B cell (primary cell): ENCODE results near the gene HS3ST1. TPM values are rescaled to one million over a fixed set of nuclear protein-coding genes. Genes with fewer than 3 reads are reported as not detected.

Experiments
- ATAC-seq: fragments of 200-7000 bp; cut with Tn5 transposase; one replicate; pipeline ENCODE4 v1.10.0; 2021; ENCODE audit warnings: low read depth, mild to moderate bottlenecking, moderate number of reproducible peaks, moderate library complexity
- CTCF ChIA-PET: fragments of 350-600 bp; sonication (Branson Sonifier 250); formaldehyde crosslinking; loops from one replicate; lab custom pipeline; 2021; ENCODE audit warnings: antibody characterized with exemption, inconsistent platforms; lab: Charles Lee
- POLR2A ChIA-PET: fragments of 350-600 bp; sonication (Branson Sonifier 250); formaldehyde crosslinking; loops from one replicate; lab custom pipeline; 2021; ENCODE audit warnings: antibody characterized with exemption; lab: Charles Lee
- DNase-seq: peaks from one replicate; pipeline ENCODE4 v3.0.0; 2013
- H2AFZ ChIP-seq: 2 replicates; pipeline ENCODE4 v1.6.1; 2012; ENCODE audit warnings: mild to moderate bottlenecking, low read depth, low read length; ENCODE audit not compliant: insufficient read depth, poor library complexity, severe bottlenecking
- H3K27ac ChIP-seq, 2 donors: 1 replicate in 1 of 2; 2 replicates in 1 of 2; pipeline ENCODE4 v1.5.1; 2012 to 2013; ENCODE audit warnings: low read length in 2 of 2, mild to moderate bottlenecking in 2 of 2, moderate library complexity in 1 of 2
- H3K27me3 ChIP-seq, 4 experiments: fragments of 200-600 bp in 1 of 4; sonication (generic) in 1 of 4; replicated peaks in 1 of 4; 1 replicate in 2 of 4; 2 replicates in 2 of 4; pipeline versions ENCODE4 v1.6.1 to v1.7.0; 2013 to 2016; ENCODE audit warnings: low read length in 3 of 4, mild to moderate bottlenecking in 2 of 4, mixed read lengths in 1 of 4, moderate library complexity in 1 of 4; ENCODE audit not compliant: insufficient read depth in 4 of 4, control insufficient read depth in 3 of 4; ENCODE audit errors: control extremely low read depth in 1 of 4
- H3K36me3 ChIP-seq, 2 experiments: replicated peaks in 1 of 2; 1 replicate in 1 of 2; 2 replicates in 1 of 2; pipeline versions ENCODE4 v1.6.1 to v1.7.1; 2013; ENCODE audit warnings: low read length in 1 of 2; ENCODE audit not compliant: insufficient read depth in 2 of 2, control insufficient read depth in 1 of 2; ENCODE audit errors: control extremely low read depth in 1 of 2, extremely low read depth in 1 of 2
- H3K4me1 ChIP-seq, 2 donors: fragments of 200-600 bp in 1 of 2; sonication (generic) in 1 of 2; 1 replicate in 1 of 2; 2 replicates in 1 of 2; pipeline versions ENCODE4 v1.5.1 to v1.6.1; 2013 to 2017; ENCODE audit warnings: low read length in 2 of 2; ENCODE audit not compliant: control insufficient read depth in 2 of 2, insufficient read depth in 2 of 2
- H3K4me2 ChIP-seq: replicated peaks from 2 replicates; pipeline ENCODE3; 2012; ENCODE audit warnings: mild to moderate bottlenecking, low read depth, low read length; ENCODE audit not compliant: poor library complexity, severe bottlenecking
- H3K4me3 ChIP-seq, 5 experiments: fragments of 200-600 bp in 1 of 5; sonication (generic) in 1 of 5; 1 replicate in 3 of 5; 2 replicates in 2 of 5; pipeline versions ENCODE4 v1.5.1 to v1.7.0; 2011 to 2016; ENCODE audit warnings: low read length in 4 of 5, mild to moderate bottlenecking in 4 of 5, low read depth in 2 of 5, control low read depth in 1 of 5, moderate library complexity in 1 of 5; ENCODE audit not compliant: insufficient read depth in 1 of 5; ENCODE audit errors: control extremely low read depth in 1 of 5, extremely low read depth in 1 of 5
- H3K79me2 ChIP-seq: fragments of 200-600 bp; sonication (generic); one replicate; pipeline ENCODE4 v1.6.0; 2016; ENCODE audit warnings: low read length; ENCODE audit not compliant: control insufficient read depth, insufficient read depth
- H3K9ac ChIP-seq: fragments of 200-600 bp; sonication (generic); 2 replicates; pipeline ENCODE4 v1.6.1; 2017; ENCODE audit warnings: mild to moderate bottlenecking, low read length, moderate library complexity
- H3K9me3 ChIP-seq, 3 donors: one replicate each; pipeline versions ENCODE4 v1.6.1 to v1.7.1; 2013; ENCODE audit warnings: low read length in 2 of 3; ENCODE audit not compliant: control insufficient read depth in 2 of 3, insufficient read depth in 1 of 3; ENCODE audit errors: control extremely low read depth in 1 of 3
- H4K20me1 ChIP-seq: 2 replicates; pipeline ENCODE4 v1.6.0; 2012; ENCODE audit warnings: mild to moderate bottlenecking, low read length; ENCODE audit not compliant: insufficient read depth, control insufficient read depth, poor library complexity, severe bottlenecking
- H3K27ac Mint-ChIP-seq: one replicate; pipeline ENCODE4 v1.8.0; 2021; ENCODE audit warnings: mixed read lengths
- H3K27me3 Mint-ChIP-seq: one replicate; pipeline ENCODE4 v1.8.0; 2021; ENCODE audit warnings: mixed read lengths
- H3K4me1 Mint-ChIP-seq: one replicate; pipeline ENCODE4 v1.8.0; 2021; ENCODE audit warnings: mixed read lengths
- H3K4me3 Mint-ChIP-seq: one replicate; pipeline ENCODE4 v1.8.0; 2021; ENCODE audit warnings: mixed read lengths
- H3K9me3 Mint-ChIP-seq: one replicate; pipeline ENCODE4 v1.8.0; 2022; ENCODE audit warnings: mixed read lengths; ENCODE audit not compliant: insufficient read depth
- CTCF ChIP-seq: fragments of 200-600 bp; IDR thresholded peaks from one replicate; pipeline ENCODE4 v1.8.0; 2022; ENCODE audit warnings: antibody characterized with exemption, mild to moderate bottlenecking
- EZH2 ChIP-seq: IDR thresholded peaks from 2 replicates; pipeline ENCODE4 v1.6.1; 2012; ENCODE audit warnings: borderline replicate concordance, low read depth, mild to moderate bottlenecking, moderate library complexity, low read length; ENCODE audit not compliant: insufficient read depth, poor library complexity, severe bottlenecking
- WGBS: methylation state at CpG from one replicate; pipeline ENCODE4 v1.1.5; 2013; ENCODE audit warnings: missing lambda C conversion rate; ENCODE audit not compliant: insufficient coverage; 5-methylcytosine and 5-hydroxymethylcytosine counted together
- intact Hi-C: fragments of 100-400 bp; cut with micrococcal nuclease; formaldehyde crosslinking; loops from one replicate; pipeline ENCODE4 v1.10.0; 2022
- polyA plus RNA-seq: library from polyadenylated mRNA; depleted of rRNA; stranded (reverse); fragments of >200 nt; gene quantifications from 2 replicates; pipeline ENCODE4 v1.2.3, GENCODE V29; 2012
- total RNA-seq, 2 donors: library from RNA; stranded (reverse); fragments of 120-200 nt in 1 of 2; gene quantifications; 1 replicate in 1 of 2; 2 replicates in 1 of 2; pipeline versions ENCODE4 v1.2.3 to v1.2.4, GENCODE V29; 2013 to 2022

The HS3ST1 gene
- total and polyA plus RNA-seq, 2 donors (not counting 1 experiment from before 2014, with no cell fraction given): 4.3 to 17.7 TPM

DNA sequence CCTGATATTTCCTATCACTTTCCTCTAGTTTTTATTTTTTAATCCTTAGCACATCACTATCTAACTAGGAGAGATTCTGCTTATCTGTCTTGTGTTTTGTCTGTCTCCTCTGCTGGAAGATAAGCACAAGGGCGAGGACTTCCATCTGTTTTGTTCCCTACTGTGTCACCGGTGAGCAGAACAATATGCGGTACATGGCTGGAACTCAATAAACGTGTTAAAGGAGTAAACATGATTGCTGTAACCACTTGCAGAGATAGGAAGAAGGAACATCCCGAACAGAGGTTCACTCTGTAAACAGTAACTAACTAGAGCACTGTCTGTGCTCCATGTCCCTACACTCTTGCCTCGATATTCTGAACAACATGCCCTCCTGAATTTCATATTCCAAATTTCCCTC lies 5.2 kb downstream of the HS3ST1 start:
- no peak overlapping the region for H2AFZ ChIP-seq
- Mint-ChIP-seq H3K9me3 (no peaks in the 10 kb centered on the region), H3K4me1 (peaks cover 76% of the 10 kb centered on the region), H3K4me3 (no peak overlapping the region), H3K27me3 (no peaks in the 10 kb centered on the region), H3K27ac (no peak overlapping the region)
- ChIA-PET CTCF (interaction anchor here (0.8 to 2.4 kb wide), 24 partner anchors 11 to 872 kb away, joined by 3 to 33 read pairs (median 4); no protein-coding TSS in a partner anchor), POLR2A (interaction anchor here (0.7 kb wide), 1 partner anchor 737 kb away, joined by 5 read pairs; no protein-coding TSS in a partner anchor)
- peaks cover 43% of the 10 kb centered on the region for H4K20me1 ChIP-seq
- peaks cover 3 to 8% of the 10 kb centered on the region in 2 experiments for H3K36me3 ChIP-seq
- 91% methylated on average over 6 of the region's 6 CpGs for WGBS
- H3K4me1 ChIP-seq: peaks cover 42 to 44% of the 10 kb centered on the region in 2 donors
- no peak for ATAC-seq
- intact Hi-C loops: loop anchor here (10.0 kb wide), 2 partner anchors 679 to 959 kb away; no protein-coding TSS in a partner anchor
- peak overlapping the region; percentile 7 for H3K4me2 ChIP-seq
- TF ChIP-seq EZH2: no peak
- TF ChIP-seq CTCF: no peak
- H3K79me2 ChIP-seq: peaks cover 89% of the 10 kb centered on the region
- H3K9me3 ChIP-seq: no peaks in the 10 kb centered on the region
- H3K27ac ChIP-seq: no peak overlapping the region
- H3K4me3 ChIP-seq: no peak overlapping the region
- H3K27me3 ChIP-seq: no peaks in the 10 kb centered on the region
- DNase-seq: no peak
- H3K9ac ChIP-seq: no peak overlapping the region

DNA sequence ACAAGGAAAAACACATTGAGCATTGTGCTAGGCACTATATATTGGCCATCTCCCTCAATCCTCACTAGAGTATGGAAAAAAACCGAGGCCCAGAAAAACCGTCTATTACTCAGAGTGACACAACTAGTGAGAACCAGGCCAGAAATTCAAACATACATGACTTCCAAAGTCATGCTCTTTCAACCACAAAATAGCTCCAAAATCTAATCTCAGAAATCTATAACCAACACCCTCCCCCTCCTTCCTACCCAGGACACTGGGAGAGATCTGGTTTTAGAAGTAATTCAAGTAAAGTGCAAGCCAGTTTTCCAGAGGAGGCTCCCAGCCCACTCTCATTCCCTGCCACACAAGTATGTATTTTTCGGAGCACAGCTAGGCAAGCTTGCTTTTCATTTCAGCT lies 7.6 kb downstream of the HS3ST1 start:
- Mint-ChIP-seq H3K9me3 (no peaks in the 10 kb centered on the region), H3K27me3 (no peaks in the 10 kb centered on the region), H3K27ac (no peak overlapping the region), H3K4me1 (peaks cover 75% of the 10 kb centered on the region), H3K4me3 (no peak overlapping the region)
- Histone ChIP-seq H2AFZ (no peak overlapping the region), H3K4me3 (no peak overlapping the region), H3K27me3 (no peaks in the 10 kb centered on the region), H3K27ac (no peak overlapping the region), H3K79me2 (peaks cover 82% of the 10 kb centered on the region), H3K9ac (no peak overlapping the region), H3K9me3 (no peaks in the 10 kb centered on the region), H3K36me3 (peaks cover 3 to 11% of the 10 kb centered on the region in 2 experiments), H3K4me2 (no peak overlapping the region), H3K4me1 (peaks cover 27 to 48% of the 10 kb centered on the region in 2 donors), H4K20me1 (peaks cover 52% of the 10 kb centered on the region)
- no peak for DNase-seq
- intact Hi-C loops: loop anchor here (10.0 kb wide), 2 partner anchors 676 to 956 kb away; no protein-coding TSS in a partner anchor
- POLR2A ChIA-PET: no interaction called here
- no peak for TF ChIP-seq CTCF
- no peak for TF ChIP-seq EZH2
- 88% methylated on average over 3 of the region's 3 CpGs for WGBS
- ATAC-seq: no peak
- CTCF ChIA-PET: interaction anchor here (0.9 to 1.0 kb wide), 3 partner anchors 16 to 840 kb away, joined by 3 to 4 read pairs (median 3); no protein-coding TSS in a partner anchor
